GF-D8 (cell line): ENCODE measurements around the gene GBP7.
"Not testable (repeated sequence)": the region's sequence is repeated elsewhere in the genome, so short reads cannot be mapped to it uniquely, and the experiment has no call there.

Source experiments
- DNase-seq: peaks from one replicate; lab custom pipeline; 2025; lab: John Stamatoyannopoulos, UW

Gene GBP7, protein sequence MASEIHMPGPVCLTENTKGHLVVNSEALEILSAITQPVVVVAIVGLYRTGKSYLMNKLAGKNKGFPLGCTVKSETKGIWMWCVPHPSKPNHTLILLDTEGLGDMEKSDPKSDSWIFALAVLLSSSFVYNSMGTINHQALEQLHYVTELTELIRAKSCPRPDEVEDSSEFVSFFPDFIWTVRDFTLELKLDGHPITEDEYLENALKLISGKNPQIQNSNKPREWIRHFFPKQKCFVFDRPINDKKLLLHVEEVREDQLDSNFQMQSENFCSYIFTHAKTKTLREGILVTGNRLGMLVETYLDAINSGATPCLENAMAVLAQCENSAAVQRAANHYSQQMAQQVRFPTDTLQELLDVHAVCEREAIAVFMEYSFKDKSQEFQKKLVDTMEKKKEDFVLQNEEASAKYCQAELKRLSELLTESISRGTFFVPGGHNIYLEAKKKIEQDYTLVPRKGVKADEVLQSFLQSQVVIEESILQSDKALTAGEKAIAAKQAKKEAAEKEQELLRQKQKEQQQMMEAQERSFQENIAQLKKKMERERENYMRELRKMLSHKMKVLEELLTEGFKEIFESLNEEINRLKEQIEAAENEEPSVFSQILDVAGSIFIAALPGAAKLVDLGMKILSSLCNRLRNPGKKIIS

DNA sequence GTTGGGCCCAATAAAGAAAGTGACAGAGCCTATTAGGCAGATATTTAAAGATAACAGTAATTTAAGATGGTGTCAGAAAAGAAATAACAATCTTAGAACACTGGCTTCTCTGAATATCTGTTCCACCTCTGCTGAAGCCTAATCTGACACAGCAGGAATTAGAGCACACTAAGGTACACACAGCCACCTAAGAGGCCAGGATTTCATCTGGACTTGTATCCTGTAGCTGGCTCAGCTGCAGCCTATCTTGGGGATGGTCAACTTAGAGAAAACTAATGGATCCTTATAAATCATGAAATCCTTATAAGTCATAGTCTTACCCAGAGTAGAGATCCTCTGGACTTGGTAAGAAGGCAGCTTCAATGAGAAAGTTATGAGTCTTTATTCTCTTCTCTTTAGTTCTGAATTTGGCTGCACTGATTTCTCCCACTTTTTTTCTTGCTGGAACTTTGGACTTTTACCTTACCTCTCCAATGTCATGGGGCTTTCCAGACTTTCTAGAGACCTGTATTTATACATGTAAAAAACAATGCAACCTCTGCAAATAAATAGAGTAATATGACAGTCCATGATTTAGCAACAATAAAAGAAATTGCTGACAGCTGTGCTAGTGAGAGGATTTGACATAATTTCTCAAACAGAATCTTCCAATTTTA lies at the start of gene GBP7:
Gene GBP7 (minus strand): TSS at position 403 of the 656 bp plus-strand sequence. CDS start 4,068 bp downstream, outside the sequence.
- DNase-seq = no peak

DNA sequence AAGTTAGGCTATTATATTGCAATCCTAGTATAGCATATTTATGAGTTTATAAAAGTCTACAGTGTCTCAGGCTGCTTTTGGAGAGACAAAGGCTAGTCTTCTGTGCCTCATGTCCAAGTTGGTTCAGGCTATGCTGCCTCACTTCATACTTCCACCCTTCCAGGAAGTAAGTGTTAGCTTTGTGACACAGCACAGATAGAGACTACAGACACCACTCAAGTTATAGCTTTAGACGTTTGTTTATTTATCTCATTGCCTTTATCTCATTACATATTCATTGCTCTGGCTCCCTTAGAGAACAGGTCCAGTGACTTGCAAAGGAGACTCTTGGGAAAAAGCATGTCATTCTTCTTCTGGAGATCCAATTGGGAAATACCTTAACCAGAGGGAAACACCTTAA lies 45.5 kb upstream of the GBP7 start:
- no peak for DNase-seq

DNA sequence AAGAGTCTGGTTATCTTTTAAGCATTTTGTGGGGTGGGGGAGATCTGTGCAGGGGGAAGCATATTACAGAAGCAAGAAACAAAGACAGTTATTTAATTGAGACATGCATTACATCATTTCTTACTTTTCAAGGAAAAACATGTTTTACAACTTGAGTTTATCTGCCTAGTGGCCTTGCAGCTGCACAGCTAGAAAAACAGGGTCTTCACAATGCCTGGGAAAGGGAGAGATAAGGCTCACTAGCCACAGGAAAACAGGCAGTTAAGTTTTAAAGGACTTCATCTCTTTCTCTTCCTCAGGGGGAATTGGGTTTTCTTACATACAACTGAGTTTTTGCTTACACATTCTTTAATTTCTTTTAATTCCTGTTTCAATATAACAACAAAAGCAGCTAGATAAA lies 44.0 kb upstream of the GBP7 start:
- not testable (repeated sequence) for DNase-seq

GRCh38 chr1:89218941-89219340 lies 43.1 kb upstream of the GBP7 start:
- not testable (repeated sequence) for DNase-seq

DNA sequence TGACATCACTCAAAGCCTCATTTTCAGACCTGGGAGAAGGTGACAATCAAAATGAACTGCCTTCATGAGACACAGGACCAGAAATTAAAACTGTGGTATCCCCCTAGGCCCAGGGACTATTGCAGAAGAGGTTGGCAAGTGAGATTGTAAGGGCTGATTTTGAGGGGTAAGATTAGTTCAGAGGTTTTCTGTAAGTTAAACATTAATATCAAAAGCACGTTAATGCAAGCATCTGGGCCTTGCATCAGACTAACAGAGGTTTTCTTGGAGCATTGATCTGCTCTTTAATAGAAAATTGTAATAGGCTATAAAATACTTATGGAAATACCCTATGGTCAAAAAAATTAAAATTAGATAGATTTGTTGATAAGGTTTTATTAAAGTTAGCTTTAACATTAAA lies 37.5 kb upstream of the GBP7 start:
- DNase-seq = no peak

DNA sequence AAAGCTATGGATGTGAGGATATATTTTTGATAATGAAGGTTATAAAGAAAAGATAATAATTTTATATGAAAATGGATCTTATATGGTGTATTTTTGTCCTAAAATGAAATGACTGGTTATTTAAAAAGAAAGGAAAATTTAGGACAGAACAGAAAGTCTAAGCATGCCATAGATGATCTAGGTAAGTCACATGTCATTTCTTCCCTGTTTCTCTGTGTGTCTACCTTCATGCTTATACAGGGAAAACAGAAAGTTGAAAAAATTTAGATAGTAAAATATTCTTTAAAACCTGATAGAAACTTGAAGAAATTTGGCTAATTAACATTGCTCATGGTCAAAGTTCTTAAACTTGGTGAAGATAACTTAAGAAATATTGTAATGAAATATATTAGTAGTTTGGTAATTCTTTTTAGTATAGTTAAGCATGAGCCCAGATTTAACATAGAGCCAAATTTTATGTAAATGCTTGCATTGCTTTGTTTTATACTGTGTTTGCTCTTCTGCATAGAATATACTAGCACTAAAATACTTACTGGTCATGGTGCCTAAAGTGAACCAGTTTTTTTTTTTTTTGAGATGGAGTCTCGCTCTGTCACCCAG lies 35.3 kb upstream of the GBP7 start:
- DNase-seq = no peak

- no peak for DNase-seq
Observed at GRCh38 chr1:89206373-89206772, 30.6 kb upstream of the GBP7 start.

DNA sequence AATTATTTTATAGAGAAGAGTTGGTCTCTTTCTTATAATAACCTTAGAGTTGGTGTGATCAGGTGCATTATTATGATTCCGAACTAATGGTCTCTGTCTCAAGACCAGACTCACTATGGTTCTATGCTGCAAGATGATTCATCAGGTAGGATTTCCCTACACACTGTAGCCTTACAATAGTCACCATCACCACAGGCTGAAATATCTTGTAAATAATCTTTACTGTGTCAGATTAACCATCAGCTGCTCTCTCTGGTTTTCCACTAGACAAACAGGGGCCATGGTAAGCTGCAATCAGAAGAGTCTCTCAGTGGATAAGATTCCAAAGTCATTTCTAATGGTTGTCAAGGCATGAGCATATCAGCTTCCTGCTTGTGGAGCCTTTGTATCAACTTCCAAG lies 27.4 kb upstream of the GBP7 start:
- no peak for DNase-seq

- no peak for DNase-seq
Observed at GRCh38 chr1:89201106-89201794, 25.4 kb upstream of the GBP7 start.

DNA sequence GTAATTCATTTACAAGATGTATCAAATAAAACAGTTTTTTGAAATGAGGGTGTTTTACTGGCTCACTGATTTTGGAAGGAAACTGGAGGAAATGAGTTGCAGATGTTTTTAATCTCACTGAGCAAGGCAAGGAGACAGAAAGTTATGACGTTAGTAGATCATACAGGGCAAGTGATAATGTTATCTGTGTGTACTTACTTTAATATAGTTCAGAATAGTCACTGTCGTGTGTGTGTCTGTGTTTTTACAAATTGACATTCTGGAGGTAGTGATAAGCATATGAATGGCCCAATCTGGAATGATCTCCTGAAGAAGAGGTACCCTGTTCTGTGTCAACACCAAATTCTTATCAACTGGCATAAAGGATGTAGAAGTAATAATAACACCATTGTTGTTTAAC lies 24.9 kb upstream of the GBP7 start:
- DNase-seq = no peak

GRCh38 chr1:89199525-89200031 lies 23.8 kb upstream of the GBP7 start:
- DNase-seq = no peak

DNA sequence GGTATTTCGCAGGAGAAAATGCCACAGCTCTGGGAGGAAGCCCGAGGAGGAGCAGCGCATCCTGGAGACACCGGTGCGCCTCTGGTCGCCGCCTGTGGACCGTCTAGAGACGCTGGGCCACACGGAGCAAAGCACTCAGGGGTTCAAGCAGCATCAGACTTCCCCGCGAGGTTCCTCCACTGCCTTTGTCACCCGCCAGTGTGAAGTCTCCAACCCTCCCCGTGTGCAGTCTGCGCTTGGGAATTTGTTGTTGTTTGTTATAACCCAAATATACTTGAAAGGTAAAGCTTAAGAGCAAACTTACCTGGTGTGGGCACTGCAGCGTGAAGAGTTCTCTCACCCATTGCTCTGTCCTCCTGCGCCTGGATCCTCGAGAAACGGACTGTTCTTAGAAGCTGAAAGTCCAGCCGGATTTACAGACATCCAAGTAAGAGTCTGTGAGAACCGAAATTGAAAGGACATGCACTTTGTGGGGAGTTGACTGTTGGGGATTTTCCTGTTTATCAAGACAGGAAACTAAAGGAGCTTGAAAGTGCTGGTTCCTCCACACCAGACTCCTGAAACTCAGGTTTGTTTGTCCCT lies 22.8 kb upstream of the GBP7 start, which contains the start of gene GBP4:
Gene GBP4 (minus strand): TSS at position 452 of the 582 bp plus-strand sequence. CDS start 108 bp downstream, at position 344.
- no peak for DNase-seq

- no peak for DNase-seq
Observed at GRCh38 chr1:89198081-89198480, 22.3 kb upstream of the GBP7 start.

- DNase-seq = no peak
Observed at GRCh38 chr1:89195476-89195875, 19.7 kb upstream of the GBP7 start.

GRCh38 chr1:89191314-89191713 lies 15.5 kb upstream of the GBP7 start:
- no peak for DNase-seq

- DNase-seq = no peak
Observed at GRCh38 chr1:89190017-89190416, 14.2 kb upstream of the GBP7 start.

GRCh38 chr1:89179343-89179742 lies 3.5 kb upstream of the GBP7 start:
- no peak for DNase-seq

GRCh38 chr1:89176971-89177370 lies 1.2 kb upstream of the GBP7 start:
- no peak for DNase-seq

DNA sequence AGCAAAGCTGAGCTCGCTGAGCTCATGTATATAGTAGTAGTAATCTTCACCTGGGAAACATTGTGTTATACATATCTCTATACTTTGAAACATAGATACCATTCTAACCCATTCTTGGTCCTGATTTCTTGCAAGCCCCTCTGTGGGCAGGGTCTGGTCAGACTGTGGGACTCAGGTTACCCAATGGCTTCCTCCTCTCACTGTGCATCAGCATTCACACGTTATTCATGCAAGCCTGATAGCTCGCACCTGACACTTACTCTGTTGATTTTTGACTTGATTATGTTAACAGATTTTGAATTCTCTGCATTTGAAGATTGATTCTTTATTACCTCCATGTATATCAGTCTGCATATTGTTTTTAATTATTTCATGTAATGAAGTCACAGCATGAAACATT lies 1.3 kb downstream of the GBP7 start:
- DNase-seq = no peak

- DNase-seq = no peak
Observed at GRCh38 chr1:89172468-89173143, 3.2 kb downstream of the GBP7 start.

DNA sequence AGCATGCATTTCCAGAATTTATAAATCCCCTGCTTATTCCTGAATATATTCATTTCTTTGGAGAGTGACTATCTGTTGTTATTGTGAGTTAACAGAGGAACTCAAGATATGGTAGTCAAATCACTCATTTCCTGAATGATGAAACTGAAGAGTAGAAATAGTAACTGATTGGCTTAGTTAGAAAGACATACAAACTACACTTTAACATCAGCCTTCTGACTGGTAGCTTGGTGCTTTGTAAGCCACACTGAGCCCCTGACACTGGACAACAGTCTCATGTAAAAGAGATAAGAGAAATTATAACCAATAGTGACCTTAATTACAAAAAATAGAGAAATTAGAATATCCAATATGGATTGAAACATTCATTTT lies 4.8 kb downstream of the GBP7 start:
- no peak for DNase-seq
